ENCODE measurements around the gene TWF2.

Gene TWF2

DNA sequence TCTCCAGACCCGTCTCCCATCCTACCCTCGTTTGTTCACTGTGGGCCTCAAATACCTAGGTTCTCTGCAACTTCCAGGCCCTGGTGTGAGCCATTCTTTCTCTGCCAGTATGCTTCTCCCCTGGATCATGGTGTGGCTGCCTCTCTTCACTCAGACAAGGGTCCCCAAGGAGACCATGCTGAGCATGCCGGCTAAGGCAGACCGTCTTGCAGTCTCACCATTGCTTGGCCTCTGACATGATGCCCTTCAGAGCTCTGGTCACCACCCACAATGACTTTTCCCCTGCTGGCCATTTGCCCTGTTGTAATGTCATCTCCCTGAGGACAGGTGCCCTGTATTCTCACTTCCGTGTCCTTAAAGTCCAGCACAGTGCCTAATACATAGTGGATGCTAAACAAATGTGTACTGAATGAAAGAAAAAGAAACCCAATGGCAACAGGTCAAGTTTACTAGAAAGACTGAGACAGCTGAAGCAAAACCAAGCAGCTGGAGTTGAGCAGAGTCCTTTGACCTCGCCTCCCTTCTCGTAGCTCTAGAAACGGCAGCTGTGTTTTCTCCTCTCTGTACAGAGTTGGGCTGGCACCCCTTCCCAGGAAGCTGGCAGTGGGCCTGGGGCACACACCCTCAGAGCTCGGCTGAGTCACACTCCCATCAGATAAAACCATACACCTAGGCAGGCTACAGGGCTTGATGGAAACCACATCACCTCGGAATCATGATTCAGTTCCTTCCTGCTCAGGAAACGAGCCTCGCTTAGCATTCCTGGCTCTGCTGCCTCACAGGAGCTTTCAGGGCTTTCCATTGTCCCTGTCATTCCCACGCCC, 22.2 kb downstream of the TWF2 start:
- ChIA-PET POLR2A (interaction anchor here (0.6 to 0.9 kb wide), 2 partner anchors 10 to 198 kb away, joined by 3 read pairs; no protein-coding TSS in a partner anchor), CTCF (interaction anchor here (0.6 to 17.4 kb wide), 9 partner anchors 9 to 275 kb away, joined by 3 to 389 read pairs (median 4); partner anchors contain the start of genes RRP9, TLR9 and TWF2)
- no peak for DNase-seq (ENCODE audit: low read depth, low spot score)
- TF ChIP-seq CTCF (IDR thresholded peaks at IDR 0.05; ENCODE audit: insufficient read depth, low read length, missing control alignments): no peak
- no peak overlapping the region for H3K4me3 ChIP-seq (ENCODE audit: low read depth, low read length)

GRCh38 chr3:52215351-52215750, 23.6 kb downstream of the TWF2 start:
- no peak for TF ChIP-seq CTCF (IDR thresholded peaks at IDR 0.05; ENCODE audit: insufficient read depth, low read length, missing control alignments)
- H3K4me3 ChIP-seq (ENCODE audit: low read depth, low read length): no peak overlapping the region
- ChIA-PET CTCF (interaction anchor here (1.6 to 17.4 kb wide), 4 partner anchors 10 to 124 kb away, joined by 6 to 389 read pairs (median 172); partner anchors contain the start of genes TLR9 and TWF2), POLR2A (no interaction called here)
- DNase-seq (ENCODE audit: low read depth, low spot score): no peak

- ChIA-PET CTCF (interaction anchor here (1.0 to 17.4 kb wide), 7 partner anchors 9 to 126 kb away, joined by 3 to 389 read pairs (median 9); partner anchors contain the start of genes TLR9 and TWF2), POLR2A (no interaction called here)
- H3K4me3 ChIP-seq (ENCODE audit: low read depth, low read length): no peak overlapping the region
- TF ChIP-seq CTCF (IDR thresholded peaks at IDR 0.05; ENCODE audit: insufficient read depth, low read length, missing control alignments): no peak
- DNase-seq (ENCODE audit: low read depth, low spot score): no peak
Measured at GRCh38 chr3:52213901-52214300, 25.1 kb downstream of the TWF2 start.

- ChIA-PET CTCF (interaction anchor here (1.0 to 17.4 kb wide), 5 partner anchors 9 to 127 kb away, joined by 3 to 389 read pairs (median 14); partner anchors contain the start of gene TWF2), POLR2A (no interaction called here)
- no peak for DNase-seq (ENCODE audit: low read depth, low spot score)
- no peak for TF ChIP-seq CTCF (IDR thresholded peaks at IDR 0.05; ENCODE audit: insufficient read depth, low read length, missing control alignments)
- H3K4me3 ChIP-seq (ENCODE audit: low read depth, low read length): no peak overlapping the region
Measured at GRCh38 chr3:52213005-52213404, 26.0 kb downstream of the TWF2 start.

GRCh38 chr3:52211268-52211891, 27.6 kb downstream of the TWF2 start:
- CTCF ChIA-PET: interaction anchor here (3.1 to 17.4 kb wide), 4 partner anchors 9 to 128 kb away, joined by 14 to 389 read pairs (median 278); partner anchors contain the start of genes TLR9 and TWF2
- TF ChIP-seq CTCF (IDR thresholded peaks at IDR 0.05; ENCODE audit: insufficient read depth, low read length, missing control alignments): no peak
- no peak overlapping the region for H3K4me3 ChIP-seq (ENCODE audit: low read depth, low read length)
- POLR2A ChIA-PET: interaction anchor here (1.2 kb wide), 1 partner anchor 29 kb away, joined by 3 read pairs; no protein-coding TSS in a partner anchor
- DNase-seq (ENCODE audit: low read depth, low spot score): no peak

Measured in AG04449 (cell line).